Fibroblast of villous mesenchyme (primary cell): ENCODE data around the gene MRRF. TPM values are rescaled to one million over a fixed set of nuclear protein-coding genes. Genes with fewer than 3 reads are reported as not detected.

Source experiments
- DNase-seq: peaks from one replicate; pipeline ENCODE4 v3.0.0-alpha.2; 2010; ENCODE audit warnings: low read depth
- H3K4me3 ChIP-seq: 2 replicates; pipeline ENCODE4 v1.5.1; 2011; ENCODE audit warnings: low read depth, mild to moderate bottlenecking, low read length
- CTCF ChIP-seq: IDR thresholded peaks from 2 replicates; pipeline ENCODE4 v1.5.1; 2012; ENCODE audit warnings: low read depth, mild to moderate bottlenecking, low read length; ENCODE audit not compliant: insufficient read depth
- total RNA-seq: library from RNA; depleted of rRNA; stranded (reverse); fragments of >200 nt; gene quantifications from 2 replicates; pipeline ENCODE4 v1.2.3, GENCODE V29; 2012

Gene MRRF
- total RNA-seq, 1 donor = 29.4 TPM

DNA sequence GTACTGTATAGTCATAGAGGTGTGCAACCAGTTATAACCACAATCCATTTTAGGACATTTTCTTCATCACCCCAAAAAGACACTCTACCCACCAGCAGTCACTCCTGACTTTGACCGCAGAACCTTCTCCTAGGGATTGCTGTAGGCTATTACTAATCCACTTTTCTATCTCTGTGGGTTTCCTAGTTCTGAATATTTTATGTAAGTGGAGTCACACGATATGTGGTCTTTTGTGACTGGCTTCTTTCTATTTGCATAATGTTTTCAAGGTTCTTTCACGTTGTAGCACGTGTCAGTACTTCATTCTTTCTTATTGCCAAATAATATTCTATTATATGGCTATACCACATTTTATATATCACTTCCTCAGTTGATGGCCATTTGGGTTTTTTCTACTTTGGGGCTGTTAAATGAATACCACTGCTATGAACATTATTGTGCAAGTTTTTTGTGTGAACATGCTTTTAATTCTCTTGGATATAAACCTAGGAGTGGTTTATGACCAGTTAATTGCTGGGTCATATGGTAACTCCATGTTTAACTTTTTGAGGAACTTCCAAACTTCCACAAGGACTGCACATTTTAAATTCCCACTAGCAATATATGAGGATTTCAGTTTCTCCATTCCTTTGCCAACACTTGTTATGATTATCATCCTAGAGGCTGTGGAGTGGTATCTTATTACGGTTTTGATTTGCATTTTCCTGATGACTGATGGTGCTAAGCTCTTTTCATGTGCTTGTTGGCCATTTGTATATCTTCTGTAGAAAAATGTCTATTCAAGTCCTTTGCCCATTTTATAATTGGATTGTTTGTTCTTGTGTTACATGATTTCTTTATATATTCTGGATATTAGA is 37.8 kb downstream of the MRRF start:
- H3K4me3 ChIP-seq = no peak overlapping the region
- TF ChIP-seq CTCF = no peak
- DNase-seq = peak; percentile 51

GRCh38 chr9:122307061-122307460 is 42.4 kb downstream of the MRRF start:
- DNase-seq = no peak
- H3K4me3 ChIP-seq = no peak overlapping the region
- TF ChIP-seq CTCF = no peak

DNA sequence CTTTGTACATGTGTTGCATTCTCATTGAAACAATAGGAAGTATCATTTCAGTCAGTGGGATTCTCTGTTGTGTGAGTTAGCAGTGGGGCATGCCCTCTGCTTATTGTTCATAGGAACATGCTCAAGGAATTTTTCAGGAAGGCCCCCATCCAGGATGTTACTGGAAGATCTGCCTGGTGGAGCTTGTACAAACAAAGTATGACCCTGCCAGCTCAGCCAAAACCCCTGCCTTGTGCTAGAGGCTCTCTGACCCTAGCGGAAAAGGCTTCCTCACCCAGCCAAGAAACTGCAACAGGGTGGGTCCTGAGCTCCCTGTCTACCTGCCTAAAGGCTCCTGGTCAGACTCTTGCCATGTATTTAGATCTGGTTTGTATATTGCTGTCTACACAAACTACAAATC is 43.2 kb downstream of the MRRF start:
- DNase-seq = no peak
- TF ChIP-seq CTCF = no peak
- H3K4me3 ChIP-seq = no peak overlapping the region

DNA sequence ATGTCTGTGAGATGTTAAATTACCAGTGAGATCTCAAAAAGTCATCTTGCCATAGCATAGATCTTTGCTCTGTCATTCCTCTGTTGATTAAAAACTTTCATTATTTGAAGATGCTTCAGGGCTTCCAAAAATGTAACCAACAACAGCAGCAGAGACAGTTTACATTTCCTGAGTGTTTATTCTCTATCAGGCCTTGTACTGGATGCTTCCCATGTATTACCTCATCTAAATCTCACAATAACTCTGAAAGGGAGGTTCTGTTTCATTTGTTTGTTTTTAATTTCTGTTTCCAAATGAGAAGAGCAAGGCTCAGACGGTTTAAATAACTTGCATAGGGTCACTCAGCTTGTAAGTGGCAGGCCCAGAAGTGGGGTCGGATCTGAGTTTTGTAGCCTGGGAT is 45.2 kb downstream of the MRRF start:
- TF ChIP-seq CTCF = no peak
- DNase-seq = peak; percentile 55

GRCh38 chr9:122314165-122314564 is 49.5 kb downstream of the MRRF start:
- no peak for TF ChIP-seq CTCF
- H3K4me3 ChIP-seq = no peak overlapping the region
- DNase-seq = no peak

More for the DNA sequence above, 45.2 kb downstream of the MRRF start:
- H3K4me3 ChIP-seq = no peak overlapping the region

- TF ChIP-seq CTCF = no peak
- DNase-seq = no peak
- H3K4me3 ChIP-seq = no peak overlapping the region
Observed at GRCh38 chr9:122315534-122315933, 50.9 kb downstream of the MRRF start.
